Measurements from ENCODE around the gene EEFSEC. TPM values are rescaled to one million over a fixed set of nuclear protein-coding genes. Genes with fewer than 3 reads are reported as not detected.

Gene EEFSEC
- total and polyA plus RNA-seq, 2 experiments from 2014 or later = 26.7 to 47.9 TPM

DNA sequence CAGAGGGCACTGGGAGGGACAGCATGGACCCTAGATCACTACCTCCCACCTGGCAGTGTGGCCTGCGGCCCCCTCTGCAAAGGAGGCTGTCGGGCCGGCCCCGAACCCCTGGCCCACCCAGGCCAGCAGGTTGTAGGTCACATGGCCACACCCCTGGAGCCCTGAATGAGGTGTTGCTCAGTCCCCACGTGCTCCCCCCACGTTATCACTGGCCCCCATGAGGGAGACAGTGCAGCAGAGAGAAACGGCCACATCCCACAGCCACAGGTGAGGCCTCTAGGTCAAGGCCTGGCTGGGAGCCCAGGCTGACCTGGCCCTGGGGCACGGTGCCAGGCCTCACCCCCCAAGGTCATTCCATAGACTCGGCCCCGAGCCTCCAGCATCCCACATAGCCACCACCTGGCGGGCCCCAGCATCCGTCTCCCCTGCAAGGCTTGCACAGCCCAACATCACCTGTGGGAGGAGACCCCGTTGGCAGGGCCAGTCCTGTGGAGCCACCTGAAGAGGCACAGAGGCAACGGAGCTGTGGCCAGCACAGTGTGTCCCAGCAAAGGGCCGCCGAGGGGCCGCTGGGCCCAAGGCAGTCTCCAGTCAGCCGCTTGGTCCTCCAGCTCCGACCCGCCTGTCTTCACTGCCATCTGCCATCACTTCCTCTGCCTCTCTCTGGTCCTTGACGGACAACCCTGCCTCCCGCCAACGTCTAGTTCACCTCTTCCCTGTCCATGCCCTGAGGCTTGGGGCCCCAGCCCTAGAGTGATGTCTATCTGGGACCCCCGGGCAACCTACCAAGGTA, 260.3 kb downstream of the EEFSEC start:
- H3K27ac ChIP-seq = peak overlapping the region; percentile 41

DNA sequence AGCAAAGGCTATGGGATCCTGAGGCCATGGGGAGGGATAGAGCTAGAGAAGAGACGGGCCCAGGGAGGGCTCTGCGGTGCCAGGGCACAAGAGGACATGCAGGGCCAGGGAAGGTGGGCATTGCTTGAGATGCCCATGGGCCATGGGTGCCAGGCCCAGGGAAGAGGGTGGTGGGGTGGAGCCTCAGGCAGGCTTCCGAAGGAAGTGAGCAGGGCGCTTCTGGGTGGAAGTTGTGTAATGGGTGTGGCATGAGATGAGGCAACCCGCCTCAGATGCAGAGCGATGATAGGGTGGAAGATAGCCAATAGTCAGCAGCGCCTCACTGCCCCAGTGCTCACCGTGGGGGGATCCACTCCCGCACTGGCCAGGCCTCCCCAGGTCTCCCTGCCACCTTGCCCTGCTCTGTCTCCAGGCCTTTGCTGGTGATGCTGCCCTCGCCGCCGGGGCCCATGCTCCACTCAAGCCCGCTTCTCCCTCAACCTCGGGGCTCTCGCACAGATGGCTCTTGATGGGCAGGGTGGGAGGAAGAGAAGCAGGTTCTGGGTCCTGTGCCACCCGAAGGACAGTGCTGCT, 262.0 kb downstream of the EEFSEC start:
- Histone ChIP-seq H3K27ac (no peak overlapping the region), H3K27me3 (no peaks in the 10 kb centered on the region), H3K4me1 (ENCODE audit: low read depth) (peaks cover 24% of the 10 kb centered on the region), H3K36me3 (no peaks in the 10 kb centered on the region), H3K4me3 (no peak overlapping the region), H3K9me3 (ENCODE audit: low read depth) (no peaks in the 10 kb centered on the region)
- TF ChIP-seq, protein P1, sequence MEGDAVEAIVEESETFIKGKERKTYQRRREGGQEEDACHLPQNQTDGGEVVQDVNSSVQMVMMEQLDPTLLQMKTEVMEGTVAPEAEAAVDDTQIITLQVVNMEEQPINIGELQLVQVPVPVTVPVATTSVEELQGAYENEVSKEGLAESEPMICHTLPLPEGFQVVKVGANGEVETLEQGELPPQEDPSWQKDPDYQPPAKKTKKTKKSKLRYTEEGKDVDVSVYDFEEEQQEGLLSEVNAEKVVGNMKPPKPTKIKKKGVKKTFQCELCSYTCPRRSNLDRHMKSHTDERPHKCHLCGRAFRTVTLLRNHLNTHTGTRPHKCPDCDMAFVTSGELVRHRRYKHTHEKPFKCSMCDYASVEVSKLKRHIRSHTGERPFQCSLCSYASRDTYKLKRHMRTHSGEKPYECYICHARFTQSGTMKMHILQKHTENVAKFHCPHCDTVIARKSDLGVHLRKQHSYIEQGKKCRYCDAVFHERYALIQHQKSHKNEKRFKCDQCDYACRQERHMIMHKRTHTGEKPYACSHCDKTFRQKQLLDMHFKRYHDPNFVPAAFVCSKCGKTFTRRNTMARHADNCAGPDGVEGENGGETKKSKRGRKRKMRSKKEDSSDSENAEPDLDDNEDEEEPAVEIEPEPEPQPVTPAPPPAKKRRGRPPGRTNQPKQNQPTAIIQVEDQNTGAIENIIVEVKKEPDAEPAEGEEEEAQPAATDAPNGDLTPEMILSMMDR (IDR thresholded peaks at IDR 0.05; ENCODE audit: low read depth, low read length) = no peak
- DNase-seq (ENCODE audit: low read depth in 1 of 2, low spot score in 1 of 2) = no peak

More for the DNA sequence above, 260.3 kb downstream of the EEFSEC start:
- TF ChIP-seq, protein P1 (IDR thresholded peaks at IDR 0.05; ENCODE audit: low read depth, low read length) = no peak
- no peaks in the 10 kb centered on the region for H3K36me3 ChIP-seq
- no peak for DNase-seq (ENCODE audit: low read depth in 1 of 2, low spot score in 1 of 2)
- H3K9me3 ChIP-seq (ENCODE audit: low read depth) = no peaks in the 10 kb centered on the region
- no peaks in the 10 kb centered on the region for H3K27me3 ChIP-seq
- H3K4me3 ChIP-seq = no peak overlapping the region
- peaks cover 24% of the 10 kb centered on the region for H3K4me1 ChIP-seq (ENCODE audit: low read depth)

DNA sequence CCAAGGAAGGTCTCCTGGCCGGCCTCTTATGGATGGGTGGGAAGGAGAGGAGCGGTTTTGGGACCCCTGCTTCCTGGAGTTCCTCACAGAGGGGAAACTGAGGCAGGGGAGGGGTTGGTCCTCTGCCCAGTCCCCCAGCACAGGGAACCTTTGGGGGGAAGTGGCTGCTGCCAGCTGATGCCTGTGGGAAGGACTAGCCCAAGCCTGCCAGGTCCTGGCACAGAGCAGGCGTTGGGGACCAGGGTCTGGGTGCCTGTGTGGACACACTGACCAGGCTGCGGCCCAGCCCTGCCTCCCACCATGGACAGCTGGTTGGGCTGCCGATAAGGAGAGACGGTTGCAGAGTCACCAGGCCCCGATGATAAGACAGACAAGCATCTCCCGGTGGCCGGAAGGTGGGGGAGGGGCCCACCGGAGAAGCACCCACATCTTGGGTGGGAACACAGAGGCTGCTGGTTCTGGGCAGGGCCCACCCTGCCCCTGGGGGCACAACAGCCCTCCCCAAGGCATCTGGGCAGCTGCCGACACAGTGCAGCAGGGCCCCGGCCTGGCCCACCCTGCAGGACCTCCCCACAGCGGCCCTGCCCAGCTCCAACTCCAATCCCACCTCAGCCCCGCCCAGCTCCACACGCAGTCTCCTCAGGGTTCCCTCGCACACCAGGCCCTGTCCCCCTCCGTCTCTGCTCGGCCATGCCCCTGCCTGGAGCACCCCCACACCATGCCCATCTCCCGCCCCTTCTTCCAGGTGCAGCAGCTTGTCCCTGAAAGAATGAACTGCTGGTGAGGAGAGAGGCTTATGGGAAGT, 262.7 kb downstream of the EEFSEC start:
- Histone ChIP-seq H3K4me3 (no peak overlapping the region), H3K9me3 (ENCODE audit: low read depth) (no peaks in the 10 kb centered on the region), H3K27me3 (no peaks in the 10 kb centered on the region), H3K27ac (no peak overlapping the region), H3K4me1 (ENCODE audit: low read depth) (peaks cover 24% of the 10 kb centered on the region), H3K36me3 (no peaks in the 10 kb centered on the region)
- no peak for DNase-seq (ENCODE audit: low read depth in 1 of 2, low spot score in 1 of 2)
- TF ChIP-seq, protein P1 (IDR thresholded peaks at IDR 0.05; ENCODE audit: low read depth, low read length) = no peak

DNA sequence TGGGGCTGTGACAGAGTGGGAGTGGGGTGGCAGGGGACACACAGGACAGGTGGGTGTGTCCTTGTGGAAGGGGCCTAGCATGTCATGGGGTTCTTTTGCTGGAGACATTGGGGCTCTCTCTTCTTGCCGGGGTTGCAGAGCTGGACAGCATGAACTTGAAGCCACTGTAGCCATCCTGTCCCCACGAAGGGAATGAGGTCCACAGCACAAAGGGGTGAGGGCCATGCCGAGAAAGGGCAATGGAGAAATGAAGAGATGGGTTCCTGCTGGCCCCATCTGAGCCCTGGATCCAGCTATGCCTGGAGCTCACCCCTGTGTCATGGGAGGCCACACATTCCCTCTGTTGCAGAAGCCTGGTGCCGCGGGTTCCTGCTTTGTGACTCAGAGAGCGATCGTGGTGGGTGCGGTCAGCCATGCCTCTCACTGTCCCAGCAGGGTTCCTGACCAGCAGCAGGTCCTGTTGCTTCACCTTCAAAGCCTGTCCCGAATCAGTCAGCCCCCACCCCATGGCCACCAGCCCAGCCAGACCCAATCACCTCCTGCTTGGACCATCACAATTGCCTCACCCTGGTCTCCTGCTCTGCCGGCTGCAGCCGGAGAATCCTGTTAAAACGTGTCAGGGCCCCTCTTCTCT, 263.4 kb downstream of the EEFSEC start:
- TF ChIP-seq, protein P1 (IDR thresholded peaks at IDR 0.05; ENCODE audit: low read depth, low read length) = no peak
- Histone ChIP-seq H3K27ac (no peak overlapping the region), H3K27me3 (no peaks in the 10 kb centered on the region), H3K9me3 (ENCODE audit: low read depth) (no peaks in the 10 kb centered on the region), H3K36me3 (no peaks in the 10 kb centered on the region), H3K4me3 (no peak overlapping the region), H3K4me1 (ENCODE audit: low read depth) (peaks cover 25% of the 10 kb centered on the region)
- peak in 1 of 2 donors; percentile 68 for DNase-seq (ENCODE audit: low read depth in 1 of 2, low spot score in 1 of 2)

DNA sequence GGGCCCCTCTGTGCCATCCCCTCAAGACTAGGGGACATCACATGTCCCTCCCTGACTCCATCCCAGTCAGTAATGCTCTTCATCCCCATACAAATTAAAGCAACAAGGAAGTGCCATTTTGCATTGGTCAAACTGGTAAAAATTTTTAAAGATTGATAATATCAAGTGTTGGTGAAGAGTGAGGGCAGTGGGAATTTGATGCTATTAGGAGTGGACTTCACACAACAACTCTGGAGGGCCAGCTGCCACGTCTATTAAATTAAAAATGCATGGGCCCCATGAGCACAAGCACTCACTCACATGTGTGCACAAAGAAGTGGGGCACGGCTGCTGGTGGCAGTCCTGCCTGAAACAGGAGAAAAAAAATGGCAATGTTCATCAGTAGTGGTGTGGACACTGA, 265.6 kb downstream of the EEFSEC start:
- no peaks in the 10 kb centered on the region for H3K9me3 ChIP-seq (ENCODE audit: low read depth)
- no peak overlapping the region for H3K27ac ChIP-seq
- no peak for DNase-seq (ENCODE audit: low read depth in 1 of 2, low spot score in 1 of 2)
- H3K4me3 ChIP-seq = no peak overlapping the region
- H3K4me1 ChIP-seq (ENCODE audit: low read depth) = peaks cover 9% of the 10 kb centered on the region
- TF ChIP-seq, protein P1 (IDR thresholded peaks at IDR 0.05; ENCODE audit: low read depth, low read length) = no peak
- H3K27me3 ChIP-seq = no peaks in the 10 kb centered on the region
- no peaks in the 10 kb centered on the region for H3K36me3 ChIP-seq

All from cardiac muscle cell (in vitro differentiated cells and primary cell).